KBM-7 (cell line): ENCODE results near the gene ZDHHC22.
"Not testable (repeated sequence)": the region's sequence is repeated elsewhere in the genome, so short reads cannot be mapped to it uniquely, and the experiment has no call there.

Experiments
- DNase-seq: peaks from one replicate; pipeline ENCODE4 v3.0.0-alpha.2; 2015
- in situ Hi-C: fragments of 300-500 bp; cut with MboI; formaldehyde crosslinking; loops from 2 replicates; pipeline ENCODE4 v1.14.3; 2020; ENCODE audit warnings: low sequenced_read_pairs, low pct_unique_long_range_greater_than_20kb, mixed read lengths

The ZDHHC22 gene, protein sequence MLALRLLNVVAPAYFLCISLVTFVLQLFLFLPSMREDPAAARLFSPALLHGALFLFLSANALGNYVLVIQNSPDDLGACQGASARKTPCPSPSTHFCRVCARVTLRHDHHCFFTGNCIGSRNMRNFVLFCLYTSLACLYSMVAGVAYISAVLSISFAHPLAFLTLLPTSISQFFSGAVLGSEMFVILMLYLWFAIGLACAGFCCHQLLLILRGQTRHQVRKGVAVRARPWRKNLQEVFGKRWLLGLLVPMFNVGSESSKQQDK

DNA sequence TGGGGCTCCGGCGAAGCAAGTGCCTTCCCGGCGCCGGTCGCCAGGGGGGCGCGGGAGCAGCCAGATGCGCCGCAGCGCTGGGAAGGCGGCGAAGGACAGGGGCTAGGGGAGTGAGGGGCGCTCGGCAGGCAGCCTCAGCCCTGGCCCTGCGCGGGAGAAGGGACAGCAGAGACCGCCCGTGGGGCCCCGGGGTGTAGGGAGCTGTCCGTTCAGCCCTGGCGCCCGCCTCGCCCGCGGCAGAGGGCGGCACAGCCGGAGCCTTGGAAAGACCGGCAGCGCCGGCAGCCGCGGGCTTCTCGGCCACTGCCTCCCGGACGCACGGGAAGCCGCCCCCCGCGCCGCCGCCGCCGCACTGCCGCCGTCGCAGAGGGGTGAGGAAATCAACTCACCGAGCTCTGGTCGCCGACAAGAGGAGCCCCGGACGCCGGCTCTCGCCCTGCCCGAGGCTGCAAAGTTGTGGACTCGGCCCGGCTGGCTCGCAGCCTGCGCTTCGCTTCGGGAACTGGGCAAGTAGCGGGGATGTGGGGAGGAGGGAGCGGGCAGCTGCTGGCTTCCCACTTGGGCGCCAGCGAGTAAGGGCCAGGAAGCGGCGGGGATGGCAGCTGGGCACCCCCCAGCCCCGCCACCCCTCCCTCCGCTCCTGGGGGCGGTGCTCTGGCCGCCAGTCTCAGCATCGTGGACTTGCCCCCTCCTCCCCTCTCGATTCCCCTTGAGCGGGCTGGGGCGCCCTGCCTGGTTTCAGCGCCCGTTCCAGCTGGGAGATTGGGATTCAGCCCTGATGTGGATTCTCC, at the start of gene ZDHHC22:
TSS of gene ZDHHC22 (minus strand) at position 578 of the 791 bp plus-strand sequence. CDS start 2,053 bp downstream, outside the sequence.
- in situ Hi-C loops = no loop called here
- peak; percentile 53 for DNase-seq

- in situ Hi-C loops = no loop called here
- no peak for DNase-seq
Measured at GRCh38 chr14:77190977-77191376, 49.4 kb upstream of the ZDHHC22 start.

GRCh38 chr14:77189479-77189878, 47.9 kb upstream of the ZDHHC22 start:
- in situ Hi-C loops = no loop called here
- no peak for DNase-seq

DNA sequence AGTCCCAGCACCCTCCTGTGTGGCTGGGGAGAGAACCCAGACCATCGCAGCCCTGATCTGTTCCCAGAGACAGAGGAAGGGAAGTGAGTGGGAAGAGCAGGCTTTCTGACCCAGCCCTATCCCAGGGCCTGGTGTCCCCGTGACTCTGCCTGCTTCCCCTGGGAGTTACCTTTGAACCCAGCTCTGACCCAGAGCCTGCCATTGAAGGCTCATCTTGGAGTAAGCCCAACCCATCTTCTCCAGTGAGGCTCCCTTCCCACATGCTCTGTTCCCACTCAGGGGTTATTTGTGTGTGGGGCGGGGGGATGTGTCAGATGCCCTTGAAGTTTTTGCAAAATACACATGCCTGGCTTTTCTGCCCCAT, 46.0 kb upstream of the ZDHHC22 start:
- in situ Hi-C loops = no loop called here

DNA sequence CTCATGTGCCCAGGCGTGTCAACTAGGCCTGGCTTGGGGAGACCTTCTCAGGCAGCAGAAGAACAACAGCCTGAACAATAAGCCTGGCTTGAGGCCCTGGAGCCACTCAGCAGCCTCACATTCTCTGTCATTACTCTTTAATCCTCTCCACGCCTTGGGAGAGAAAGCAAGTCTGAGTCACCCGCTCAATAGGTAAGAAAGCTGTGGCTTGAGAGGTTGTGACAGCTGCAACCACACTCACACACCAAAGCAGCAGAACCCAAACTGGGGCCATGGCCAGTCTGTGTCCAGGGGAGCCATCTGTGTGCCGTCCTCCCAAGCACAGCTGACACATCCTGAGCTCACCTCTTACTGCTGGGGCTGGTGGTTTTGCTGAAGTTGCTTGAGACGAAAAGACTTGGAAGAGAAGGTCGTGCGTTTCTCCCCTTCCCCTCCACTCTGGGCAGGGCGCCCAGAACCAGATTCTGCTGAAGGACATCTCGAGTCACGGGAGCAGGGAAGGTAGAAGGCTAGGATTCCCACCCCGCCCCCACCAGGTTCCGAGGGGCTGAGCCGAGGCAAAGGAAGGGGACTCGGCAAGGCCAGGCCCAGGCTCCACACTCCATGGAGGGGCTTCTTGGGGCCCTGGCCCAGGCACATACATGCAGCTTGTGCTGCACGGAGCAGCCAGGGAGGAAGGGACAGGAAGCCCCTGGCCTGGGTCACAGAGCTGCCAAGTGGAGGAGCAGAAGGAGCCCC, 45.5 kb upstream of the ZDHHC22 start:
- DNase-seq = no peak
- in situ Hi-C loops = no loop called here

More for the DNA sequence above, 46.0 kb upstream of the ZDHHC22 start:
- DNase-seq = no peak

DNA sequence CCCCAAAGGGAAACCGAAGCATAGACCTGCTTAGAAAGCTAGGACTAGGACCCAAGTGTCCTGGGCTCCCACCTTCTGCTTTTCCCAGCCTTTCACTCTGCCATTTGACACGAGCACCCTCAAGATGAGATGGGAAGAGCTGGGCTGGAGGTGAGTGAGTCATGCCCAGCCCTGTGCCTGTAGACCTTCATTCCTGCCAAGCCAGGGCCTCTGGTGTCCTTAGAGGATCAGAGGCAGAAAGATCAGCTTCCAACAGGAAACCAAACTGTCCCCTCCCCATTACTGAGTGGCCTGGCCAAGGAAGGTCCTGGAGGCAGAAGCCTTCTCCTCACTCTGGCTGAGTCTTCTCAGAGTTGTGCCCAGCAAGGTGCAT, 43.5 kb upstream of the ZDHHC22 start:
- DNase-seq = no peak
- in situ Hi-C loops = no loop called here

DNA sequence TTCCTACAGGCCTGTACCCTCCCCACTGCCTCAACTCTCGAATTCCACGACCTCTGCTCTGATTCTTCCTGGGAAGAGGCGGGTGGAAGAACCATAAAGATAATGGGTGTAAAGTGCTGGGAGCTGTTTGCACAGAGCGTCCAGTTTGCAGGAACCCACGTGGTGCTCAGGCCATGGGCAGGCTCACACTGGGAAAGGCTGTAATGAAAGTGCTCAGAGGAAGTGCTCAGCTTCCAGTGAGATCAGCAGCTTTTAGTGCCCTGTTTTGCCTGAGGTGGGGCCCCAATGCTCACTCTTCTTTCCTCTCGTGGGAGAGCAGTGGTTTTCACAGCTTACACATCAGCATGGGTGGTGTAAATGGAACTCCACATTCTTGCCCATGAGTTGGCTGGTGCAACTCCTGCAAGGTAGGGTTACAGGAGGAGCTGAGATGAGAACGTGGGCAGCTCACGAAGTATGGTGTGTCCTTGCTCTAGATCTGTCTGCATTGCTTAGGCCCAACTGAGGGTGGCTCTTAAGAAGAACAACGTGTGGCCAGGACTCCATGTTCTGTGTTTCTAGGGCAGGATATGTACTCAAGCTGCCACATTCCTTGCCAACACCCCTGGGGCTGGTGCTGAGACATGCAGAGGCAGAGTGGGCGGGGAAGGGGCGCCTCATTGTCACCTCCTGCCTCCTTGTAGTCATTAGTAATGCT, 43.0 kb upstream of the ZDHHC22 start:
- no peak for DNase-seq
- in situ Hi-C loops = no loop called here

GRCh38 chr14:77183896-77184295, 42.3 kb upstream of the ZDHHC22 start:
- in situ Hi-C loops = no loop called here
- no peak for DNase-seq

DNA sequence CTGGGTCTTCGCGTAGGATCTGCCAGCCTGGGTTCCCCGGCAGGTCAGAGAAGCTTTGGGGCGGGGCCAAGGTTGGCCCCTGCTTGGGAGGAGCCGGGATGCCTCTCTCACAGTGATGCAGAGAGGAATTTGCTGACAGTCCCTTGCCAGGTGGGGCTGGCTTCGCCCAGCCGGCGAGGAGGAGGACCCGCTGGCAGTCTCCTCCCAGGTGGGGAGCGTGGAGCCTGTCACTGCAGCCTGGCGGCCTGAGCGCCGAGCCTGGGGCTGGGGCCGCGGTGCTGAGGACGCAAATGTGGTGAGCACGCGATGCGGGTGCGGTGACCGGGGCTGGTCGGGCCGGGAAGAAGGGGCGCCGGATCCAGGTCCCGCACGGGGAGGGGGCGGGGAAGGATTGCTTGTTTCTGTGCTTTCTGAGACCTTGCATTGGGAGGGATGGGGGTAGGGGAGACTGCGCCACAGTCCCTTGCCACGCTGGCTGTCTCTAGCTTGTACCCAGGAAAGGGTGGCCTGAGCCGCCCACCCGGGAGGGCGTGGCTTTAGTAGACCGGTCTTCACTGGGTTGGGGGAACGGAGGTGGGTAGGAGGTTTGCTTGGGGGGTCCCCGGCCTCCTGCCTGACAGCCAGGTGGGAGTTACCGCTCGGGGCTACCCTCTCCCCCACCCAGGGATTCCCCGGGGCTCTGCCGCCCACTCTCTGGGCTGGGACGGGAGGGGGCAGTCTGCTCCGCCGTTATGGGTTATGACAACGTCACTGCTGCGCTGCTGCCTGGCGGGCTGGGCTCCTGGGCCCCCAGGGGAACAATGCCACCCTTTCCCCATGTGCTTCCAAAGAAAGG, 40.2 kb upstream of the ZDHHC22 start, which contains the start of gene TMEM63C:
TSS of gene TMEM63C (plus strand) at position 196 of the 835 bp plus-strand sequence. CDS start 37,016 bp downstream, outside the sequence.
- peak; percentile 91 for DNase-seq
- in situ Hi-C loops = no loop called here

DNA sequence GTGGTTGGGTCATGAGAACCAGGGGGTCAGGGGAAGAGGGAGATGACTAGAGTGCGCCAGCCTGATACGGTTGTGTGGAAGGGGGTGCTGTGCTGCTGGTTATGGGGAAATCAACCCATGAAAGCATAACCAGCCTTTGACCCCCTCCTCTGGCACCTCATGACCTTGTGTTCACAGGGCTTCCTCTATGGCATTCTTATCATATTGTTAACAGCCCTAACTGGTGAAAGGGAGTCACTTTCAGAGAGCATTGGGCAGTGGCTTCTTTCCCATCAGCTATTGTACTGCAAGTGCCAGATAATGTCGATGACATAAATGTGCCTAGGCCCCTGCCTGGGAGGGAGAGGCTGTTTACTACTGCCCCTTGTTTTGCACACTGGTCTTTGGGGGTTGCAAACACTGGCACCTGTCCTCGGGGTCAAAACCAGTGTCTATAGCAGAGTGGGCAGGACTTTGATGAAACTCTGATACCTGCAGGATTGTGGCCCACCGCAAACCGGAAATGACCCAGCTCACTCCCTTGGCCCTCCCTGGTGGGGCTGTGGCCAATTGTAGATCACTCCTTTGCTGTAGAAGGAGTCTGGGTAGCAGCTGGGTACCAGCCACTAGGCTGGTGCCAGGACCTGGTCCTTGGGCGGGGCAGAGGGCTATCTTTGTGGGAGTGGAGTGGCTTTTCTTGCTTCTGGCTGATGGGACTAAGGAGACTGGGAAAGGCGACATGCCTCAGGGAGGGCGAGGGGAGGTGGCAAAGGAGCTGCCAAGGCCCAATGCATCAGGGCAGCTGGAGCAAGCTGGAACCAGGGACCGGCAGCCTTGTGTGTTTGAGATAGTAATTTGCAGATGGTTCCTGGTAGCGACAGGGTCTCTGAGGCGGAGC, 39.4 kb upstream of the ZDHHC22 start:
- DNase-seq = no peak
- in situ Hi-C loops = no loop called here

- in situ Hi-C loops = no loop called here
- no peak for DNase-seq
Measured at GRCh38 chr14:77178656-77179055, 37.1 kb upstream of the ZDHHC22 start.

DNA sequence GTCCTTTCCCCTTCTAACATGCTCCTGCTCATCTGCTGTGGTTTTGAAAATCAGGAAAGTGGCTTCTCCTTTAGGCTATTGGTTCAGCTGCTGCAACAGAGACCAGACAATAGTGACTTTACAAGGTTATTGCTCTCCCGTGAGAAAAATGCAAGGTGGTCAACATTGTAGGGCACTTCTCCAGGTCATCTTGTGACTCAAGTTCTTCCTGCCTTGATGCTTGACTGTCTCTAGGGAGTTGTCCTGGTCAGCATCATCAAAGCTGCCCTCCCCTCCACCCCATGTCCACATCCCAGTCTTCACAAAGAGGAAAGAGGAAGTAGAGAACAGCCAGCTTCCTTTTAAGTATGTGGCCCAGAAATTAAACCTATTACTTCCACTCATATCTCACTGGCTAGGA, 36.1 kb upstream of the ZDHHC22 start:
- in situ Hi-C loops = no loop called here
- DNase-seq = peak; percentile 40

- no peak for DNase-seq
- in situ Hi-C loops = no loop called here
Measured at GRCh38 chr14:77175843-77176242, 34.3 kb upstream of the ZDHHC22 start.

DNA sequence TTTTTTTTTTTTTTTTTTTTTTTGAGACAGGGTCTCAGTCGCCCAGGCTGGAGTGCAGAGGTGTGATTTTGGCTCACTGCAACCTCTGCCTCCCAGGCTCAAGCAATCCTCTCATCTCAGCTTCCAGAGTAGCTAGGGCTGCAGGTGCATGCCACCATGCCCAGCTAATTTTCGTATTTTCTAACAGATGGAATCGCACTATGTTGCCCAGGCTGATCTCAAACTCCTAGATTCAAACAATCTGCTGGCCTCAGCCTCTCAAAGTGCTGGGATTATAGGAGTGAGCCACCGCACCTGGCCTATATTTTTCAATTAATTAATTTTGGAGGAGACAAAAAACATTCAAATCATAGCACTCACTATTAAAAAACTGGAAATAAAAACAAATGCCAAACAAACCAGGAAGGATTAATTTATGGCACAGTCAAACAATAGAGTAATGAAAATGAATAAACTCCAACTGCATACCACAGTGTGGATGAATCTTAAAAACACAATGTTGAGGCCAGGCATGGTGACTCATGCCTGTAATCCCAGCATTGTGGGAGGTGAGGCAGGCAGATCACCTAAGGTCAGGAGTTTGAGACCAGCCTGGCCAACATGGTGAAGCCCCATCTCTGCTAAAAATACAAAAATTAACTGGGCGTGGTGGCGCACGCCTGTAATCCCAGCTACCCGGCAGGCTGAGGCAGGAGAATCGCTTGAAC, 32.5 kb upstream of the ZDHHC22 start:
- in situ Hi-C loops, DNase-seq: not testable (repeated sequence)

- in situ Hi-C loops = no loop called here
- DNase-seq = no peak
Measured at GRCh38 chr14:77172916-77173315, 31.3 kb upstream of the ZDHHC22 start.

DNA sequence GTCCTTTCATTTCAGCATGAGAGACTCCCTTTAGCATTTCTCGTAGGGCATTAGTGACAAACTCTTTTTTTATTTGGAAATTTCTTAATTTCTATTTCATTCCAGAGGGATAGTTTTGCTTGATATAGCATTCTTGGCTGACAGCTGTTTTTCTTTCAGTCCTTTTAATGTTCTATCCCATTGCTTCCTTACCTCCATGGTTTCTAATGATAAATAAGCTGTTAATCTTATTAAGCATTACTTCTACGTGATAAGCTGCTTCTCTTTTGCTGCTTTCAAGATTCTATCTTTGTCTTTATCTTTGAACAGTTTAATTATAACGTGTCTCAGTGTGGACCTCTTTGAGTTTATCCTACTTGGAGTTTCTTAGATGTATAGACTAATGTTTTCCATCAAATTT, 28.5 kb upstream of the ZDHHC22 start:
- DNase-seq = no peak
- in situ Hi-C loops = no loop called here

- no peak for DNase-seq
- in situ Hi-C loops = no loop called here
Measured at GRCh38 chr14:77161011-77161410, 19.4 kb upstream of the ZDHHC22 start.
